ENCODE measurements around the gene ACSS1.

The ACSS1 gene

DNA sequence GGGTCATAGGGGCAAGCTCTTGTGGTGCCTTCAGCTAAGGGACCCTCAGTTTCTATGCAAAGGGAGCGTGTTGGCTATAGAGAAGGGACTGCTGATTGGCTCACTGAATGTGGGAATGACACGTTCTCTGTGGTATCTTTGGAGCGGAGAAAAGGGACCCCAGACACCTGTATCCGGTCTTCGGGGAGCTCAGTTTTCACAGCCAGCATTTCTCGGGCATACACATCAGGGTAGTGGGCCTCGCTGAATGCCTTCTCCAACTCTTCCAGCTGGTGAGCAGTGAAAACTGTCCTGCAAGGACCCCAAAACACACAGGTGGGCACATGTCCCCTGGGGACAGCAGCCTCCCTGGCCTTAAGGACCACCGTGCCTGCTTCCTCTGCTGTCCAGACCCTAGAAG lies 20.7 kb upstream of the ACSS1 start:
- TF ChIP-seq, protein P1, sequence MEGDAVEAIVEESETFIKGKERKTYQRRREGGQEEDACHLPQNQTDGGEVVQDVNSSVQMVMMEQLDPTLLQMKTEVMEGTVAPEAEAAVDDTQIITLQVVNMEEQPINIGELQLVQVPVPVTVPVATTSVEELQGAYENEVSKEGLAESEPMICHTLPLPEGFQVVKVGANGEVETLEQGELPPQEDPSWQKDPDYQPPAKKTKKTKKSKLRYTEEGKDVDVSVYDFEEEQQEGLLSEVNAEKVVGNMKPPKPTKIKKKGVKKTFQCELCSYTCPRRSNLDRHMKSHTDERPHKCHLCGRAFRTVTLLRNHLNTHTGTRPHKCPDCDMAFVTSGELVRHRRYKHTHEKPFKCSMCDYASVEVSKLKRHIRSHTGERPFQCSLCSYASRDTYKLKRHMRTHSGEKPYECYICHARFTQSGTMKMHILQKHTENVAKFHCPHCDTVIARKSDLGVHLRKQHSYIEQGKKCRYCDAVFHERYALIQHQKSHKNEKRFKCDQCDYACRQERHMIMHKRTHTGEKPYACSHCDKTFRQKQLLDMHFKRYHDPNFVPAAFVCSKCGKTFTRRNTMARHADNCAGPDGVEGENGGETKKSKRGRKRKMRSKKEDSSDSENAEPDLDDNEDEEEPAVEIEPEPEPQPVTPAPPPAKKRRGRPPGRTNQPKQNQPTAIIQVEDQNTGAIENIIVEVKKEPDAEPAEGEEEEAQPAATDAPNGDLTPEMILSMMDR (IDR thresholded peaks at IDR 0.05; ENCODE audit: low read depth, low read length, missing control alignments), result no peak
- no peak overlapping the region for H3K4me3 ChIP-seq (ENCODE audit: low read depth, low read length)
- DNase-seq (ENCODE audit: low read depth), result no peak

DNA sequence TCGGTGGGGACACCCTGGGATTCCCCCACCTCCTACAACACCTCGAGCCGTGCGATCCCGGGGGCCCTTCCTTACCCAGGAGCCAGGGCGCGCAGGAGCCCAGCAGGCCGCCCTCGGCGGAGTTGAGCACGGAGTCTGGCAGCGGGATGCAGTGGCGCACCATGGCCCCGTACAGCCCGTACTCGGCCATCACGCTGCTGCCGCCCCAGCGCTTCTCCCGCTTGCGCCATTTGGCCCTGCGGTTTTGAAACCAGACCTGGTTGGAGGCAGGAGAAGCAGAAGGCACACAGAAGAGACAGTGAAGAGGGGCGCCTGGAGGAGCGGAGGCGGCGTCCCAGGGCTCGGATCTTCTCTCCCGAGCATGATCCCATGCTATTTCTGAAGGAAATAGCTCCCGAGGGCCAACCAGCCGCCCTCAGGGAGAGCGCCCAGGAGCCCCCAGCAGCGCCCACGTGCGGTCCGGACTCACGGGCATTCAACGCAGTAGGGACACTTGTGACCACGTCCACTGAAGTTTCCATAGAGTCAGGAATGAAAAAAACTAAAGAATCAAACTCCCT lies 19.8 kb upstream of the ACSS1 start:
- TF ChIP-seq, protein P1 (IDR thresholded peaks at IDR 0.05; ENCODE audit: low read depth, low read length, missing control alignments), result no peak
- H3K4me3 ChIP-seq (ENCODE audit: low read depth, low read length), result peak overlapping the region; percentile 29
- DNase-seq (ENCODE audit: low read depth), result no peak

DNA sequence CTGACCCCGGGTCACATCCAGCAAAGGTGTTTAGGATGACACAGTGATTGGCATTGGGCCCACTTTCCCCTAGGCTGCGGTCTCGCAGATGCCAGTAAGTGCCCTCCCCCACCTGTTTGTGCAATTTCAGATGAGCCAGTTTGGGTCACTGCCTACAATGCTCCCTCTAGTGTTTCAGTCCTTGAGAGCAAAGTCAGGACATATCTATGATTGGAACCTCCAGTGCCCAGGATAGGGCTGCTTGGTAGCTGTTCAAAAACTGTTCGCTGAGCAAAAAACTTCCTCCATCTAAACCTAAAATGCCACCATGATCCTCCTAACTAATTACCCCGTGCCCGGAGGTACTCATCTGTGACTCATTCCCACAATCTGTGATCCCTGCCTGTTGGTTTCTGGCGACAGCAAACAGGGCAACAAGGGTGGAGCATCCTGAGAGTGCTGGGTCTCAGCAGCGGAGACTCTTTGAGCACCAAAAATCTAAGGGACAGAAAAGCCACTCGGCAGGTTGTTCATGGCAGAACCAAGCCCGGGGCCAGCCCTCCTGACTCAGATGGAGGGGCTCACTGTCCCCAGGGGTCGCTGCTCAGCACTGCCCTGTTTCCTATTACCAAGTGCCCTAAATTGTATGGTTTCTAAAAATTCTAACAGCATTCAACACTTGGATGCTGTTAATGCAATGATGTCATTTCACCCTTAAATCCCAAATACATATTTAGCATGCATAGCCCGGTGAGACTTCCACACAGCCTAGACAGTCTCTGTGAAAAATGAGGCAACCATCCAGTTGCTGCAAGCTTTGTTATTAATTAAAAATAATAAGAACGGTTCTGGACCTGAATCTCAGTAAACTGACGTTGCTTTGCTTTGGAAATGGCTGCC lies 19.0 kb upstream of the ACSS1 start:
- H3K4me3 ChIP-seq (ENCODE audit: low read depth, low read length), result no peak overlapping the region; the same call in 1 of the 2 replicates
- TF ChIP-seq, protein P1 (IDR thresholded peaks at IDR 0.05; ENCODE audit: low read depth, low read length, missing control alignments), result peak; percentile 44
- DNase-seq (ENCODE audit: low read depth), result no peak

DNA sequence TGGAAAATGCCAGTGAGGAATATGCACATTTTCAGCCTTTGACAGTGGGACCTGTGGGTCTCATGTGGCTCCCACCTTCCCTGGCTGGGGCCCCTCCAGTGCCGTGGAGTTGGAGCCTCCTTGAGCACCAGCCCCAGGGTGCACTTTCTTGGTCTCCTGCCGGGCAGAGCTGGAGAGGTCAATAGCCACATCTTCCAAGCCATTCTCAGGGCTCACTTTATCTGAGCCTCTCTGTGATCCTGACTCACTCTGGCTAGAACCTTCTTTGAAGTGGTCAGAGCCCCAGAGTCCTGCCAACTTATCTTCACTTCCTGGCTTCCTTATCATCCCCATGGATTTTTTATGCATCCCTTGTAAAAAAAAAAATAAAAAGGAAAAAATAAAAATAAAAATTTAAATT lies 18.3 kb upstream of the ACSS1 start:
- H3K4me3 ChIP-seq (ENCODE audit: low read depth, low read length), result no peak overlapping the region
- no peak for DNase-seq (ENCODE audit: low read depth)
- TF ChIP-seq, protein P1 (IDR thresholded peaks at IDR 0.05; ENCODE audit: low read depth, low read length, missing control alignments), result no peak

DNA sequence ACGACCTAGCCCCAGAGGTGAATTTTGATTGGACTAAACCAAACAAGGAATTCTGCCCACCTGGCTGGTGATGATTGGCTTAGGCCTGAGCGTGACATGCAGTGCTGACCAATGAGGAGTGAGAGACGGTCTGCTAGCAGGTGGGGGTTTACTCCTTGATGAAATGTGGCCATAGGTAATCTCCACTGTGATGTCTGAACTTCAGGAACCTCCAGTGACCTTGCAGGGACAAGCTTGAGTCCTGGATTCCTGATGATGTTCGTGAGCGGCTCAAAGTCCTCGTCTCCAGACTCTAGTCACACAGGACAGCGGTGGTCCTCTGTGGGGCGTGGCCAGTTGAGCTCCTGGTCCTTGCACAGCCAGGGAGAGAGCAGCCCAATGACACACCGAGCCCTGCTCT lies 15.6 kb upstream of the ACSS1 start:
- DNase-seq (ENCODE audit: low read depth), result no peak
- H3K4me3 ChIP-seq (ENCODE audit: low read depth, low read length), result no peak overlapping the region
- TF ChIP-seq, protein P1 (IDR thresholded peaks at IDR 0.05; ENCODE audit: low read depth, low read length, missing control alignments), result no peak

DNA sequence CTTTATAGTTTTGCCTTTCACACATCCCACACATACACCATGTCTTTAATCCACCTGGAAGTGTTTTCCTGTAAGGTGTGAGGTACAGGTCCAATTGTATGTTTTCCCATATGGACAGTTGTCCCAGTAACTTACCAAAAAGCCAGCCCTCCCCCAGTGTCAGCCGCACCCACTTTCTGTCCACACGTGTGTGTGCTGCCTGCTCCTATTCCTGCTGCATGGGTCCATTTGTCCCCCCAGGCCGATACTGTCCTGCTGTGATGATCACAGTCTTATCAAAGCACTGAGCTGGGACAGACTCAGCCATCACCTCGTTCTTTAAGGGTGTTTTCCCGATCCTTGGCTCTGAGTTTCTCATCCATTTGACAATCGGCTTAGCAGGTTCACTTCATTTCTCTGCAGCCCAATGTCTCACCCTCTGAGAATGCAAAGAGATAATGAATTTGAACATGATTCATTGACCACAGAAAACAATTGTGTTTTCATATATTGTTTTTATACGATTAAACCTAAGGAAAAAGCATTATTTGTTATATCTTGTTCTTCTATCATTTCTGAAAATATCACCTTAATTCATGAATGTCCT lies 14.4 kb upstream of the ACSS1 start:
- no peak overlapping the region for H3K4me3 ChIP-seq (ENCODE audit: low read depth, low read length)
- TF ChIP-seq, protein P1 (IDR thresholded peaks at IDR 0.05; ENCODE audit: low read depth, low read length, missing control alignments), result no peak
- no peak for DNase-seq (ENCODE audit: low read depth)
